ENCODE data around the gene STIL.
"Not testable (repeated sequence)": the region's sequence is repeated elsewhere in the genome, so short reads cannot be mapped to it uniquely, and the experiment has no call there.

- not testable (repeated sequence) for TF ChIP-seq YY1 (IDR thresholded peaks at IDR 0.05; ENCODE audit: insufficient read depth, insufficient read length); ZNF274 (IDR thresholded peaks at IDR 0.05; ENCODE audit: low read depth, low read length)
These were observed 38.1 kb downstream of the STIL start for GRCh38 chr1:47275811-47276210.
